GM12878 (cell line): ENCODE data around the gene LHFPL2. TPM values are rescaled to one million over a fixed set of nuclear protein-coding genes. Genes with fewer than 3 reads are reported as not detected.

Source experiments
- ATAC-seq: fragments of 200-7000 bp; cut with Tn5 transposase; 3 replicates; pipeline ENCODE4 v1.9.1; 2020; ENCODE audit warnings: mild to moderate bottlenecking, moderate library complexity
- BruUV-seq: library from RNA; stranded (reverse); fragments of 400-500 nt; replicated peaks from 2 replicates; lab custom pipeline; 2021; lab: Mats Ljungman, UMichigan
- CTCF ChIA-PET: fragments of 300-600 bp; sonication (Branson Sonifier 250); formaldehyde crosslinking; extraction: SDS; loops from one replicate; lab custom pipeline; 2021; ENCODE audit warnings: inconsistent platforms; lab: Yijun Ruan, JAX
- POLR2A ChIA-PET: fragments of 350-600 bp; formaldehyde crosslinking; extraction: SDS; loops from one replicate; lab custom pipeline; 2021; ENCODE audit warnings: inconsistent platforms; lab: Charles Lee
- RAD21 ChIA-PET: fragments of 300-600 bp; sonication (Branson Sonifier 250); formaldehyde crosslinking; loops from one replicate; lab custom pipeline; 2023; ENCODE audit warnings: antibody characterized with exemption; ENCODE audit not compliant: unreplicated experiment; lab: Charles Lee
- SMC1A ChIA-PET: fragments of 300-600 bp; sonication (Branson Sonifier 250); formaldehyde crosslinking; loops from one replicate; lab custom pipeline; 2023; ENCODE audit not compliant: unreplicated experiment, uncharacterized antibody; lab: Charles Lee
- DNase-seq: peaks from one replicate; pipeline ENCODE4 v3.0.0-alpha.2; 2011; ENCODE audit warnings: low read depth, low spot score
- FAIRE-seq: peaks from 3 replicates; lab custom pipeline; 2011; peaks lifted over from hg19 to GRCh38; lab: Jason Lieb, UNC
- H2AFZ ChIP-seq: 2 replicates; pipeline ENCODE4 v1.6.0; 2011; ENCODE audit warnings: low read depth, low read length, control low read depth; ENCODE audit not compliant: control insufficient read depth
- H3K27ac ChIP-seq: 2 replicates; pipeline ENCODE4 v1.5.1; 2011; ENCODE audit warnings: control low read depth; ENCODE audit not compliant: control insufficient read depth, insufficient read depth
- H3K27me3 ChIP-seq, 2 experiments: replicated peaks in 1 of 2; 2 replicates each; pipeline versions ENCODE4 v1.6.0 to v1.6.1; 2011; ENCODE audit warnings: low read length in 1 of 2; ENCODE audit not compliant: control insufficient read depth in 2 of 2, insufficient read depth in 2 of 2
- H3K36me3 ChIP-seq, 2 experiments: 2 replicates each; pipeline ENCODE4 v1.5.1; 2011; ENCODE audit warnings: low read length in 1 of 2; ENCODE audit not compliant: control insufficient read depth in 2 of 2, insufficient read depth in 2 of 2
- H3K4me1 ChIP-seq: 2 replicates; pipeline ENCODE4 v1.6.1; 2011; ENCODE audit warnings: mild to moderate bottlenecking, low read length, moderate library complexity, mixed read lengths; ENCODE audit not compliant: control insufficient read depth, insufficient read depth
- H3K4me2 ChIP-seq: 2 replicates; pipeline ENCODE4 v1.6.0; 2011; ENCODE audit warnings: control low read depth; ENCODE audit not compliant: control insufficient read depth, insufficient read depth
- H3K4me3 ChIP-seq: fragments of 200-600 bp; sonication (generic); 2 replicates; pipeline ENCODE4 v1.5.1; 2016
- H3K79me2 ChIP-seq: 2 replicates; pipeline ENCODE4 v1.6.0; 2011; ENCODE audit warnings: low read length; ENCODE audit not compliant: control insufficient read depth, insufficient read depth
- H3K9ac ChIP-seq: 2 replicates; pipeline ENCODE4 v1.8.0; 2011; ENCODE audit warnings: low read length, control low read depth, mixed read lengths; ENCODE audit not compliant: control insufficient read depth, insufficient read depth
- H3K9me3 ChIP-seq: replicated peaks from 3 replicates; pipeline ENCODE4 v1.5.1; 2011; ENCODE audit warnings: mild to moderate bottlenecking, low read length; ENCODE audit not compliant: control insufficient read depth, insufficient read depth
- H4K20me1 ChIP-seq: 2 replicates; pipeline ENCODE4 v1.6.0; 2011; ENCODE audit not compliant: control insufficient read depth, insufficient read depth
- FOXM1 ChIP-seq: IDR thresholded peaks from 2 replicates; pipeline ENCODE4 v1.6.1; 2012; ENCODE audit warnings: low read depth, mild to moderate bottlenecking, inconsistent platforms, low read length, moderate library complexity
- GATAD2B ChIP-seq: fragments of 450-650 bp; conservative IDR thresholded peaks from 2 replicates; pipeline ENCODE4 v1.6.1; 2017; ENCODE audit warnings: low read depth, mild to moderate bottlenecking, moderate library complexity
- IKZF2 ChIP-seq, 2 experiments: fragments of 450-650 bp; IDR thresholded peaks; 2 replicates each; pipeline ENCODE4 v1.6.1; 2017; ENCODE audit warnings: mild to moderate bottlenecking in 2 of 2, moderate library complexity in 2 of 2
- IRF4 ChIP-seq: IDR thresholded peaks from 2 replicates; pipeline ENCODE4 v1.6.1; 2011; ENCODE audit warnings: low read depth, low read length
- NBN ChIP-seq: fragments of 450-650 bp; IDR thresholded peaks from 2 replicates; pipeline ENCODE4 v1.6.1; 2016
- RUNX3 ChIP-seq: IDR thresholded peaks from 2 replicates; pipeline ENCODE4 v1.6.1; 2012; ENCODE audit warnings: low read length, inconsistent platforms
- STAT1 ChIP-seq: fragments of 450-650 bp; conservative IDR thresholded peaks from 2 replicates; pipeline ENCODE4 v1.6.1; 2014; ENCODE audit warnings: antibody characterized with exemption, mild to moderate bottlenecking
- ZNF384 ChIP-seq: IDR thresholded peaks from 2 replicates; pipeline ENCODE4 v1.6.1; 2012; ENCODE audit warnings: low read depth, mild to moderate bottlenecking, low read length, improper control_type of control experiment, borderline replicate concordance
- WGBS: methylation state at CpG from one replicate; pipeline ENCODE4 v1.1.6; 2016; ENCODE audit warnings: low lambda C conversion rate; ENCODE audit not compliant: insufficient replicate concordance, insufficient coverage; ENCODE audit errors: missing lambda C conversion rate; 5-methylcytosine and 5-hydroxymethylcytosine counted together
- in situ Hi-C: fragments of 300-500 bp; cut with MboI; formaldehyde crosslinking; loops from 9 replicates; pipeline ENCODE4 v1.14.3; 2018; ENCODE audit warnings: mixed read lengths
- intact Hi-C: fragments of 100-400 bp; cut with micrococcal nuclease; formaldehyde crosslinking; loops from one replicate; pipeline ENCODE4 v1.14.2; 2022; ENCODE audit not compliant: unreplicated experiment
- polyA plus RNA-seq, 11 experiments: library from polyadenylated mRNA; depleted of rRNA in 4 of 11; unstranded in 6 of 11; stranded (reverse) in 5 of 11; fragments of >200 nt; fragmentation: Nextera tagmentation in 4 of 11; fragmentation: Illumina TruSeq in 1 of 11; extraction: Ambion mirVana in 4 of 11; extraction: Trizol in 1 of 11; gene quantifications; 1 replicate in 1 of 11; 2 replicates in 10 of 11; pipeline versions ENCODE4 v1.2.1 to v1.2.3, GENCODE V29; 2011 to 2016; ENCODE audit warnings: inconsistent platforms in 2 of 11, missing spikeins in 2 of 11, low read depth in 1 of 11
- total RNA-seq, 4 experiments: library from RNA; depleted of rRNA in 3 of 4; stranded (reverse); fragments of >200 nt in 3 of 4; fragmentation: Illumina TruSeq in 1 of 4; extraction: Trizol in 1 of 4; gene quantifications; 2 replicates each; pipeline versions ENCODE4 v1.2.1 to v1.2.3, GENCODE V29; 2013 to 2021

LHFPL2 gene
- total and polyA plus RNA-seq, 10 of the 15 experiments (the other 5 are each of a cell fraction or from before 2014, with no cell fraction given) = 4.1 to 21.8 (median 12.5) TPM

- Histone ChIP-seq H3K79me2 (no peaks in the 10 kb centered on the region), H3K4me2 (no peak overlapping the region), H3K9ac (no peak overlapping the region), H2AFZ (no peak overlapping the region), H3K36me3 (0 out of 4 replicates have a peak, but pooled peaks cover 0 to 2% of the 10 kb centered on the region in 2 experiments), H3K27ac (no peak overlapping the region), H3K4me3 (no peak overlapping the region), H4K20me1 (no peaks in the 10 kb centered on the region), H3K9me3 (no peaks in the 10 kb centered on the region), H3K27me3 (no peaks in the 10 kb centered on the region), H3K4me1 (peaks cover 13% of the 10 kb centered on the region)
- intact Hi-C loops (no loop called here), in situ Hi-C loops (no loop called here)
- BruUV-seq = no TSS peak
- ATAC-seq = no peak
- WGBS = 96% methylated on average over 9 of the region's 9 CpGs
- CTCF ChIA-PET = interaction anchor here (2.2 kb wide), 1 partner anchor 14 kb away, joined by 9 read pairs; no protein-coding TSS in a partner anchor
- SMC1A ChIA-PET = interaction anchor here (1.0 to 3.2 kb wide), 5 partner anchors 14 to 429 kb away, joined by 3 to 9 read pairs (median 4); no protein-coding TSS in a partner anchor
- no peak for TF ChIP-seq IRF4
- no peak for TF ChIP-seq RUNX3
- TF ChIP-seq FOXM1 = no peak
- TF ChIP-seq GATAD2B = no peak
- no peak for TF ChIP-seq NBN
- TF ChIP-seq STAT1 = no peak
- no peak for TF ChIP-seq ZNF384
- TF ChIP-seq IKZF2 (IDR thresholded peaks at IDR 0.05) = no peak
- FAIRE-seq = no peak
- RAD21 ChIA-PET = no interaction called here
- POLR2A ChIA-PET = no interaction called here
- DNase-seq = no peak
Measured at GRCh38 chr5:78522476-78523260, 125.9 kb downstream of the LHFPL2 start.
